B cell (primary cell): ENCODE measurements around the gene MIXL1. TPM values are rescaled to one million over a fixed set of nuclear protein-coding genes. Genes with fewer than 3 reads are reported as not detected.

Source experiments
- ATAC-seq: fragments of 200-7000 bp; cut with Tn5 transposase; one replicate; pipeline ENCODE4 v1.10.0; 2021; ENCODE audit warnings: low read depth, mild to moderate bottlenecking, moderate number of reproducible peaks, moderate library complexity
- CTCF ChIA-PET: fragments of 350-600 bp; sonication (Branson Sonifier 250); formaldehyde crosslinking; loops from one replicate; lab custom pipeline; 2021; ENCODE audit warnings: antibody characterized with exemption, inconsistent platforms; lab: Charles Lee
- POLR2A ChIA-PET: fragments of 350-600 bp; sonication (Branson Sonifier 250); formaldehyde crosslinking; loops from one replicate; lab custom pipeline; 2021; ENCODE audit warnings: antibody characterized with exemption; lab: Charles Lee
- DNase-seq: peaks from one replicate; pipeline ENCODE4 v3.0.0; 2013
- H2AFZ ChIP-seq: 2 replicates; pipeline ENCODE4 v1.6.1; 2012; ENCODE audit warnings: mild to moderate bottlenecking, low read depth, low read length; ENCODE audit not compliant: insufficient read depth, poor library complexity, severe bottlenecking
- H3K27ac ChIP-seq, 2 donors: 1 replicate in 1 of 2; 2 replicates in 1 of 2; pipeline ENCODE4 v1.5.1; 2012 to 2013; ENCODE audit warnings: low read length in 2 of 2, mild to moderate bottlenecking in 2 of 2, moderate library complexity in 1 of 2
- H3K27me3 ChIP-seq, 4 experiments: fragments of 200-600 bp in 1 of 4; sonication (generic) in 1 of 4; replicated peaks in 1 of 4; 1 replicate in 2 of 4; 2 replicates in 2 of 4; pipeline versions ENCODE4 v1.6.1 to v1.7.0; 2013 to 2016; ENCODE audit warnings: low read length in 3 of 4, mild to moderate bottlenecking in 2 of 4, mixed read lengths in 1 of 4, moderate library complexity in 1 of 4; ENCODE audit not compliant: insufficient read depth in 4 of 4, control insufficient read depth in 3 of 4; ENCODE audit errors: control extremely low read depth in 1 of 4
- H3K36me3 ChIP-seq, 2 experiments: replicated peaks in 1 of 2; 1 replicate in 1 of 2; 2 replicates in 1 of 2; pipeline versions ENCODE4 v1.6.1 to v1.7.1; 2013; ENCODE audit warnings: low read length in 1 of 2; ENCODE audit not compliant: insufficient read depth in 2 of 2, control insufficient read depth in 1 of 2; ENCODE audit errors: control extremely low read depth in 1 of 2, extremely low read depth in 1 of 2
- H3K4me1 ChIP-seq, 2 donors: fragments of 200-600 bp in 1 of 2; sonication (generic) in 1 of 2; 1 replicate in 1 of 2; 2 replicates in 1 of 2; pipeline versions ENCODE4 v1.5.1 to v1.6.1; 2013 to 2017; ENCODE audit warnings: low read length in 2 of 2; ENCODE audit not compliant: control insufficient read depth in 2 of 2, insufficient read depth in 2 of 2
- H3K4me2 ChIP-seq: replicated peaks from 2 replicates; pipeline ENCODE3; 2012; ENCODE audit warnings: mild to moderate bottlenecking, low read depth, low read length; ENCODE audit not compliant: poor library complexity, severe bottlenecking
- H3K4me3 ChIP-seq, 5 experiments: fragments of 200-600 bp in 1 of 5; sonication (generic) in 1 of 5; 1 replicate in 3 of 5; 2 replicates in 2 of 5; pipeline versions ENCODE4 v1.5.1 to v1.7.0; 2011 to 2016; ENCODE audit warnings: low read length in 4 of 5, mild to moderate bottlenecking in 4 of 5, low read depth in 2 of 5, control low read depth in 1 of 5, moderate library complexity in 1 of 5; ENCODE audit not compliant: insufficient read depth in 1 of 5; ENCODE audit errors: control extremely low read depth in 1 of 5, extremely low read depth in 1 of 5
- H3K79me2 ChIP-seq: fragments of 200-600 bp; sonication (generic); one replicate; pipeline ENCODE4 v1.6.0; 2016; ENCODE audit warnings: low read length; ENCODE audit not compliant: control insufficient read depth, insufficient read depth
- H3K9ac ChIP-seq: fragments of 200-600 bp; sonication (generic); 2 replicates; pipeline ENCODE4 v1.6.1; 2017; ENCODE audit warnings: mild to moderate bottlenecking, low read length, moderate library complexity
- H3K9me3 ChIP-seq, 3 donors: one replicate each; pipeline versions ENCODE4 v1.6.1 to v1.7.1; 2013; ENCODE audit warnings: low read length in 2 of 3; ENCODE audit not compliant: control insufficient read depth in 2 of 3, insufficient read depth in 1 of 3; ENCODE audit errors: control extremely low read depth in 1 of 3
- H4K20me1 ChIP-seq: 2 replicates; pipeline ENCODE4 v1.6.0; 2012; ENCODE audit warnings: mild to moderate bottlenecking, low read length; ENCODE audit not compliant: insufficient read depth, control insufficient read depth, poor library complexity, severe bottlenecking
- H3K27ac Mint-ChIP-seq: one replicate; pipeline ENCODE4 v1.8.0; 2021; ENCODE audit warnings: mixed read lengths
- H3K27me3 Mint-ChIP-seq: one replicate; pipeline ENCODE4 v1.8.0; 2021; ENCODE audit warnings: mixed read lengths
- H3K4me1 Mint-ChIP-seq: one replicate; pipeline ENCODE4 v1.8.0; 2021; ENCODE audit warnings: mixed read lengths
- H3K4me3 Mint-ChIP-seq: one replicate; pipeline ENCODE4 v1.8.0; 2021; ENCODE audit warnings: mixed read lengths
- H3K9me3 Mint-ChIP-seq: one replicate; pipeline ENCODE4 v1.8.0; 2022; ENCODE audit warnings: mixed read lengths; ENCODE audit not compliant: insufficient read depth
- EZH2 ChIP-seq: IDR thresholded peaks from 2 replicates; pipeline ENCODE4 v1.6.1; 2012; ENCODE audit warnings: borderline replicate concordance, low read depth, mild to moderate bottlenecking, moderate library complexity, low read length; ENCODE audit not compliant: insufficient read depth, poor library complexity, severe bottlenecking
- WGBS: methylation state at CpG from one replicate; pipeline ENCODE4 v1.1.5; 2013; ENCODE audit warnings: missing lambda C conversion rate; ENCODE audit not compliant: insufficient coverage; 5-methylcytosine and 5-hydroxymethylcytosine counted together
- intact Hi-C: fragments of 100-400 bp; cut with micrococcal nuclease; formaldehyde crosslinking; loops from one replicate; pipeline ENCODE4 v1.10.0; 2022
- polyA plus RNA-seq: library from polyadenylated mRNA; depleted of rRNA; stranded (reverse); fragments of >200 nt; gene quantifications from 2 replicates; pipeline ENCODE4 v1.2.3, GENCODE V29; 2012
- total RNA-seq, 2 donors: library from RNA; stranded (reverse); fragments of 120-200 nt in 1 of 2; gene quantifications; 1 replicate in 1 of 2; 2 replicates in 1 of 2; pipeline versions ENCODE4 v1.2.3 to v1.2.4, GENCODE V29; 2013 to 2022
- TF ChIP-seq, protein P1 (sequence below): fragments of 200-600 bp; IDR thresholded peaks from one replicate; pipeline ENCODE4 v1.8.0; 2022; ENCODE audit warnings: antibody characterized with exemption, mild to moderate bottlenecking

MIXL1 gene
- total and polyA plus RNA-seq, 2 donors (not counting 1 experiment from before 2014, with no cell fraction given), result 0.84 to 1.7 TPM

DNA sequence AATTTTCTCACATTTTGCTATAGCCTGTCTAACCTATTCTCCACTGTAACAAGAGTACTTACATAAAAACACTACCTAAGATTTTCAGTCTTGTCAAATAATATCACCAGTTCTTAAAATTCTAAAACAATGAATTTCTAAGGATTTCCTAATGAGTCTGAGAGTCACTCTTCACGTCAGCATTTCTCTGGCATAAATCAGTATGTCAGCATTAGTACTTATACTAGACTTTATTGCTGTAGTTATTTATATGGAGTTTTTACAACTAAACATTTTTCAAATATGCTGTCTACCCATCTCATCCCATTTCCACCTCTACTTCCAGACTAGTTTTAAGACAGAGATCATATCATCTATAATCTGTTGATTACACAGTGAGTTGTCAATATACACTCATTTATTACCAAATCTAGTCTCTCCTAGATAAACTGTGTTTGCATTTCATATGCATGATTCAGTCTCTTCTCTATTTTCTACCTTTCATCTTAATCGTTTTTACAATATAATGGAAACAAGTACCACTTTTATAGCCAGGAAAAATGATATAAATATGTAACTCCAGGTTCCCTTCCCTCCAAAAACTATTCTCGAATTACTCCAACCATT is 52.7 kb downstream of the MIXL1 start:
- POLR2A ChIA-PET, result no interaction called here
- H3K36me3 ChIP-seq, result no peaks in the 10 kb centered on the region
- no peak overlapping the region for H2AFZ ChIP-seq
- Mint-ChIP-seq H3K9me3 (no peaks in the 10 kb centered on the region), H3K4me3 (no peak overlapping the region), H3K4me1 (peaks cover 6% of the 10 kb centered on the region), H3K27ac (no peak overlapping the region), H3K27me3 (no peaks in the 10 kb centered on the region)
- H3K4me3 ChIP-seq, result no peak overlapping the region
- CTCF ChIA-PET, result interaction anchor here (0.6 kb wide), 1 partner anchor 23 kb away, joined by 3 read pairs; no protein-coding TSS in a partner anchor
- no peak overlapping the region for H3K27ac ChIP-seq
- intact Hi-C loops, result no loop called here
- WGBS, result no CpG with 5 or more reads among the region's 3 CpGs
- no peaks in the 10 kb centered on the region for H3K9me3 ChIP-seq
- no peaks in the 10 kb centered on the region for H3K79me2 ChIP-seq
- no peaks in the 10 kb centered on the region for H3K27me3 ChIP-seq
- no peak overlapping the region for H3K9ac ChIP-seq
- DNase-seq, result no peak
- no peak for ATAC-seq
- H4K20me1 ChIP-seq, result no peaks in the 10 kb centered on the region
- H3K4me2 ChIP-seq, result no peak overlapping the region
- TF ChIP-seq EZH2, result no peak
- TF ChIP-seq, protein P1, sequence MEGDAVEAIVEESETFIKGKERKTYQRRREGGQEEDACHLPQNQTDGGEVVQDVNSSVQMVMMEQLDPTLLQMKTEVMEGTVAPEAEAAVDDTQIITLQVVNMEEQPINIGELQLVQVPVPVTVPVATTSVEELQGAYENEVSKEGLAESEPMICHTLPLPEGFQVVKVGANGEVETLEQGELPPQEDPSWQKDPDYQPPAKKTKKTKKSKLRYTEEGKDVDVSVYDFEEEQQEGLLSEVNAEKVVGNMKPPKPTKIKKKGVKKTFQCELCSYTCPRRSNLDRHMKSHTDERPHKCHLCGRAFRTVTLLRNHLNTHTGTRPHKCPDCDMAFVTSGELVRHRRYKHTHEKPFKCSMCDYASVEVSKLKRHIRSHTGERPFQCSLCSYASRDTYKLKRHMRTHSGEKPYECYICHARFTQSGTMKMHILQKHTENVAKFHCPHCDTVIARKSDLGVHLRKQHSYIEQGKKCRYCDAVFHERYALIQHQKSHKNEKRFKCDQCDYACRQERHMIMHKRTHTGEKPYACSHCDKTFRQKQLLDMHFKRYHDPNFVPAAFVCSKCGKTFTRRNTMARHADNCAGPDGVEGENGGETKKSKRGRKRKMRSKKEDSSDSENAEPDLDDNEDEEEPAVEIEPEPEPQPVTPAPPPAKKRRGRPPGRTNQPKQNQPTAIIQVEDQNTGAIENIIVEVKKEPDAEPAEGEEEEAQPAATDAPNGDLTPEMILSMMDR, result no peak
- peaks cover 0 to 5% of the 10 kb centered on the region in 2 donors for H3K4me1 ChIP-seq

Other genes with a start within 250 kb of the MIXL1 start
- 26.0 and 26.3 TPM in 2 replicates for gene SDE2, start 224.3 kb upstream of the MIXL1 start, total RNA-seq
- 10.0 and 39.3 TPM in 2 replicates for gene SDE2, start 224.3 kb upstream of the MIXL1 start, polyA plus RNA-seq
- gene H3-3A, start 160.9 kb upstream of the MIXL1 start, total RNA-seq, result 519 and 561 TPM in 2 replicates
- gene H3-3A, start 160.9 kb upstream of the MIXL1 start, polyA plus RNA-seq, result 306 and 349 TPM in 2 replicates
- gene ACBD3, start 36.9 kb upstream of the MIXL1 start, total RNA-seq, result 60.6 and 73.9 TPM in 2 replicates
- 16.2 and 25.3 TPM in 2 replicates for gene ACBD3, start 36.9 kb upstream of the MIXL1 start, polyA plus RNA-seq
- gene LIN9, start 85.5 kb downstream of the MIXL1 start, total RNA-seq, result 6.4 and 6.7 TPM in 2 replicates
- gene LIN9, start 85.5 kb downstream of the MIXL1 start, polyA plus RNA-seq, result 1.7 TPM in 2 replicates
- 180 and 187 TPM in 2 replicates for gene PARP1, start 184.4 kb downstream of the MIXL1 start, total RNA-seq
- 116 and 118 TPM in 2 replicates for gene PARP1, start 184.4 kb downstream of the MIXL1 start, polyA plus RNA-seq